NCI-H2107 treated with DMSO at 0.1 percent for 48 hours (cell line): Measurements from ENCODE around the gene NTN5.
A peak's percentile ranks its signal among the peaks of the same experiment; 100 is the strongest.

Experiments used
- DNase-seq: peaks from one replicate; lab custom pipeline; 2025; ENCODE audit not compliant: unreplicated experiment; lab: John Stamatoyannopoulos, UW

The NTN5 gene

GRCh38 chr19:48616041-48616436 lies 56.8 kb downstream of the NTN5 start:
- no peak for DNase-seq

DNA sequence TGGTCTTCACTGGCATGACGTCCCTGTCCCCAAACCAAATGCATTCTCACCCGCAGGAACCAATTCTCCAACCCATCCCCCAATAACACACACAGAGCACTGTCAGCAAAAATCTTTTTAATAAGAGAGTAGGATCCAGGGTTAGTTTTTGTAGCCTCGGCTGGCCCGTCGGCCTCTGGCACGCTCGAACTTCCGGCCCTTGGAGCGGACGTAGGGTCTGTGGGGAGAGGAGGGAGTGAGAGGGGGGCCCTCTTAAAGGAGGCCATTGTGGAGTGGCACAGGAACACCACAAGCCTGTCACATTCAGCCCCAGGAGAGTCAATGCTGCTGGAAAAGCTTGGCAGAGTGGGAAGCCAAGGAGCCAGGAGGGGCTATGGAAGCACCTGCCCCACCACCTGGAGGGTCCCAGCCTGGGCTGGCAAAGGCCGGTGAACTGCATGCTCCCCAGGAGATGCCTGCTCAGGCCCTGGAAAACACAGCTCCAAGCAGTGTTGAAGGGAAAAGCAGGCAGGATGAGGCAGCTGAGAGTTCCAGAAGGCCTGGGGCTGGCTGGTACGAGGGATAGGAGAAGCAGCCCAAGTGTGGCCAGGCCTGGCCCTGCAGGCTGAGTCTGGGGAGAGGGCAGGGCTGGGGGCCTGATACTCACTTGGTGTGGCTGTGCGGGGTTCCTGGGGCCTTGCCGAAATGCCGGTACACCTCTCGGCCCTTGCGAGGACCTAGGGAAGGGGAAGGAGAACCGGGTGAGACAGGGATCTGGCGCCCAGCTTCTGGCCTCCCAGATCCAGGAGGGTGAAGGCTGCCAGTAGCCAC lies 57.4 kb downstream of the NTN5 start:
- DNase-seq, result no peak

DNA sequence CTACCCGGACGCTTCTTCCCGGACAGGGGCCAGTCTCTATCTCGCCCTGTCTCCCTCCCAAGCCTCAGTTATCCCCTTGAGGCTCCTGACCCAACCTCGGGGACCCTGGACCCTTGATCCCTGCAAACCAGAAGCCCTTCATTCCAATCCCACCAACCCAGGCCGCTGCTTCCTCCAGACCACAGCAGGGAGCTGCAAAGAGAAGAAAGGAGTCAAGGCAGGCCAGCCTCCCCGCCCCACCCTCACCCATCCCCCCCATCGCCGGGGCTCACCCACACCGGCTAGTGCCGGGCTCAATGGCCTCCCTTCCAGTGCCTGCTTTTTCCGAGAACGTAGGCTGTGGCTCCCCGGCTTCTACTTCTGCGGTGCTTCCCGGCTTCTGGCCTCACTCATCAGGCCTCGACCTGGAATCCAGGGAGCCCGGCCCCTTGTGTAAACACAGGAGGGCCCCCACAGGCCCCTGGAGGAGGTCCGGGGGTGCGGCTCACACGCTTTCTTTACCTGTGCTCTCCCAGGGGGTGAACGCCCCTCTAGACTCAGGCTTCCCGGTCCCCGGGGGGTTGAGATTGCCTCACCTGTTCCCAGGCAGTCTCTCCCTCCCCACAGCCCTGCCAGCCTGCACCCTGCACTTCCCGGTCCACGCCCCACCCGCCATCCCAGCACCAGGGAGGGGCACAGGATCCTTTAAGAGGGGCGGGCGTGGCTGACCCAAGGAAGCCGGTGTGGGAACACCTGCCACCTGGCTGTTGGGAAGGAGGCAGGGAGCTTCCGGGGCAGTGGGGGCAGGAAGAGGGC lies 58.2 kb downstream of the NTN5 start, which contains the start of gene FAM83E:
TSS of gene FAM83E (minus strand) at position 641 of the 795 bp plus-strand sequence. CDS start 1,704 bp downstream, outside the sequence.
- DNase-seq, result peak; percentile 29

DNA sequence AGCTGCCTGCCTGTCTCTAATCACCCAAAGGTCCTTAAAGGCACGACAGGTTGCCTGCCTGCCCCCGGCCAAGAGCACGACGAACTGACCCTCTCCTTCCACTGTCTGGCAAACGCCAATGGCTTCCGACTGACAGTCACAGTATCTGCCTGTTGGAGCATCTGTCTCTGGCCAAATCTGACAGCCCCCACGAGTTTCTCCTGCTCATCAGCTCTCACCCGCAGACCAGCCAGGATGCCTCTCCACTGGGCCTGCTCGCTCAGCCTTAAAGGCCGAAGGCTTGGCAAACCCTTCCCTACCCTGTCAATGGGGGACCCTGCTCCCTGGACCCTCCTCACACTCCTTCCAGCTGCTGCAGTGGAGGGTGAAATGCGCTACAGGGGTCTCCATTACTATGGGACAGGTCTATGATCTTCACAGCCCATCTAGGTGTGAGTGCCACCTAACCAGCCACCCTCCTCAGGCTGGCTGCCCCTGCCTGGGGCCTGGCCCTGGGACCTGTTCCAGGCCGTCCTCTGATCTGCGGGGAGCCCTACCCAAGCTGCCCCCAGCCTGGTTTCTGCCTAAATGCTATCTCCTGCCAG lies 58.9 kb downstream of the NTN5 start:
- no peak for DNase-seq

DNA sequence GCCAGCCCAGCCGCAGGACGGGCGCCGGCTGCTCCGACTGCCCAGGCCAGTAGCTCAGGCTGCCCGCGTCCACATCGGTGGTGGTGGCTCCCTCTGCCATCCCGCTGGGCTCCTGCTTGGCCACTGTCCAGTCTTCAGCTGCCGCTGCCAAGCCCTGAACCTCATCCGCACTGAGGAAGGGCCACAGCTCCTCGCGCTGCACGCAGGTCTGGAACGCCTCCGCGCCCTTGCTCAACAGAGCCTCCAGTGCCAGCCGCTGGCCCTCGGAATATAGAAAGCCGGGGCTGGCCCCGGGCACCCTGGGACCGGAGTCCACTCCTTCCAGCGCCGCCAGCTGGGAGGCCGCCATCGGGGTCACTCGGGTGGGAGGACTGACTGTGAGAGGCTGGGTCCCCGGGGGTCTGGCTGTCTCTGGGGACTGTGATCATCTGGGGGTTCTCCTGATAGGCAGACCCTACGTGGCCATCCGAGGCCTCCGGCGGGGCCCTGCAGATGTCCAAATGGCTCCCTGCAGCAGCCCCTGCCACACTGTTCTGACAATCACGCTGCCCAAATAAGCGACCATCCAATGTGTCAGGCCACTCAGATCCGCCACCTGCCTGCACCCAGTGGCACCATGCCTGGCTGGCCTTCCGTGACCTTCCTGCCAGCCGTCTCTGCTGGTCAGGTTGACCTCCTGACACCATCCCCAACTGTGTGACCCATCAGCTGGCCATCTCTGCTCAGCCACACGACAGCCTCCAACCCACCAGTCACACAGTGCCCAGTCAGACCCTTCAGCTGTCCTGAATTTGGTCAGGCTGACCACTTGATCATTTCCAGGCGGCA lies 59.6 kb downstream of the NTN5 start:
- no peak for DNase-seq

DNA sequence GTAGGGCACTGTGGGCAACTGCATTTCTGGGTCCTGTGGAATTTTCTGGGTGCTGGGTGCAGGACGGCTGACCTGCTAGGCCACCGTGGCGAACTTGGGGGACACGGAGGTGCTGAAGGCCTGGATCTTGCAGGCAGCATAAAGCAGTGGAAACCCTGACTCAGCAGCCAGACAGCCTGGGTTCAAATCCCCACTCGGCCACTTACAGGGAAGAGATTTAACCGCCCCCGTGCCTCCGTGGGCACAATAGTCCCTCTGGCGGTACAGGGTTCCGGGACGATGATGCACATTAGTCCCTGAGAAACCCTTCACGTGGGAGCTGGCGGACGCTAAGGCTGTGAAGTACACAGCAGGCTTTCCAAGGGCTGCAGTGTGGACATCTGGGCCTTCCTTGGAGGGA lies 60.9 kb downstream of the NTN5 start:
- DNase-seq, result no peak
